NCI-H748 (cell line): ENCODE data around the gene CDCA4.
A peak's percentile ranks its signal among the peaks of the same experiment; 100 is the strongest.
"Not testable (repeated sequence)": the region's sequence is repeated elsewhere in the genome, so short reads cannot be mapped to it uniquely, and the experiment has no call there.

Source experiments
- DNase-seq: peaks from one replicate; lab custom pipeline; 2025; ENCODE audit not compliant: unreplicated experiment; lab: John Stamatoyannopoulos, UW

CDCA4 gene

DNA sequence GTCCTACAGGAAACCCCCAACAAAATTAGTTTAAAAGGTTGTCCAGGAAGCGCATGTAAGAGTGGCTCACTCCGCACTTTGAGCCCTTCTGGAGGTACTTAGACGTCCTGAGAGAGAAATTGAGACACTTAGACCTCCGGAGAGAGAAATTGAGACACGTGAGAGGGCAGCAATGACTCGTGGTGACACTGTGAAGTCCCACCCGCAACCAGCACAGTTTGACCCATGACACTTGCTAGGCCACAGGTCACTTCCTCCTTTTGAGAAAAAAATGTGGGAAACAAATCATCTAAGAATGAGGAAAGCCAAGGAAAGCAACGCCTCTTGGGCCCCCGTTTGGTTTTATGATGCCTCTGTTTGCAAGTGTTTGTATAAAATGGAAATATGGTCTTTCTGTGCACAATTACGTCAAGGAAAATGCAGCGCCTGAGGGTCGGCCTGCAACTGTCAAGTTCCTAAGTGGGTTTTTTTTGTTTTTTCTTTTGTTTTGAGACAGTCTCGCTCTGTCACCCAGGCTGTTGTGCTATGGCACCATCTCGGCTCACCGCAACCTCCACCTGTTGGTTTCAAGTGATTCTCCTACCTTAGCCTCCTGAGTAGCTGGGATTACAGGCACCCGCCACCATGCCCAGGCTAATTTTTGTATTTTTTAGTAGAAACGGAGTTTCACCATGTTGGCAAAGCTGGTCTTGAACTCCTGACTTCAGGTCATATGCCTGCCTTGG lies 13.6 kb upstream of the CDCA4 start:
- DNase-seq, result no peak

GRCh38 chr14:105033412-105033900 lies 12.6 kb upstream of the CDCA4 start:
- DNase-seq, result not testable (repeated sequence)

DNA sequence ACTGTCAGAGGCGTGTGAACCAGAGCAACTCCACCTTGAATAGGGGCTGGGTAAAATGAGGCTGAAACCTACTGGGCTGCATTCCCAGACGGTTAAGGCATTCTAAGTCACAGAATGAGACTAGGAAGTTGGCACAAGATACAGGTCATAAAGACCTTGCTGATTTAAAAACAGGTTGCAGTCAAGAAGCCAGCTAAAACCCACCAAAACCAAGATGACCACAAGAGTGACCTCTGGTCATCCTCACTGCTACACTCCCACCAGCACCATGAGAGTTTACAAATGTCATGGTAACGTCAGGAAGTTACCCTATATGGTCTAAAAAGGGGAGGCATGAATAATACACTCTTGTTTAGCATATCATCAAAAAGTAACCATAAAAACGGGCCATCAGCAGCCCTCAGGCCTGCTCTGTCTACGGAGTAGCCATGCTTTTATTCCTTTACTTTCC lies 11.6 kb upstream of the CDCA4 start:
- not testable (repeated sequence) for DNase-seq

DNA sequence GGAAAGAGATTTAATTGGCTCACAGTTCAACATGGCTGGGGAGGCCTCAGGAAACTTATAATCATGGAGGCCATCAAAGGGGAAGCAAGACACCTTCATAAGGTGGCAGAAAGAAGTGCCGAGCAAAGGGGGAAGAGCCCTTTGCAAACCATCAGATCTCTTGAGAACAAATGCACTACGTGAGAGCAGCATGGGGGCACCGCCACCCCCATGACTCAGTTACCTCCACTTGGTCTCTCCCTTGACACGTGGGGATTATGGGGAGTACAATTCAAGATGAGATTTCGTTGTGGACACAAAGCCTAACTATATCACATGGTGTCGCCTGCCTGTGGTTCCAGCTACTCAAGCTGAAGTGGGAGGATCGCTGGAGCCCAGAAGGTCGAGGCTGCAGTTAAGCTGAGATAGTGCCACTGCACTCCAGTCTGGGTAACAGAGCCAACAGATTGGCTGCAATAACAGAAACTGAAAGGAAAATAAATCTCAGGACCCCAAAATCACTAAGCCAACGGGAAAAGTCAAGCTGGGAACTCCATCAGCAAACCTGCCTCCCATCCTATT lies 10.0 kb upstream of the CDCA4 start:
- DNase-seq, result no peak

DNA sequence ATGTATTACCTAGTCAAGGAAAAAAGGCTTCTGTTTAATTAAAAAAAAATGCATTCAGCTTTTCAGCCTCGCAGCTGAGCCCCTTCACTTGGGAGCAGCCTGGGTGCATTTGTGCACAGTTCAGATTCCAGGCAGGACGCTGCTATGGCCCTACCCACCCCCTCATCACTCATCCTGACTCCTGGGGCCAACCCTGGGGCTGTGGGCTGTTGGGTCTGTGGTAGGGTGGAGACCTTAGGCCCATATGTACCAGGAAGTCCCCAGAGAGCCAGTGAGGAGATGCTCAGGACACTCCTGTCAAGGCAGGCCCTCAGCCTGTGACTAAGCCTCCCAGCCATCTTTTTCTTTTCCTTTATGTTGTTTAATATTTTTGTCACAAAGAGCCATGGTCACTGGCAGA lies 9.3 kb upstream of the CDCA4 start:
- no peak for DNase-seq

DNA sequence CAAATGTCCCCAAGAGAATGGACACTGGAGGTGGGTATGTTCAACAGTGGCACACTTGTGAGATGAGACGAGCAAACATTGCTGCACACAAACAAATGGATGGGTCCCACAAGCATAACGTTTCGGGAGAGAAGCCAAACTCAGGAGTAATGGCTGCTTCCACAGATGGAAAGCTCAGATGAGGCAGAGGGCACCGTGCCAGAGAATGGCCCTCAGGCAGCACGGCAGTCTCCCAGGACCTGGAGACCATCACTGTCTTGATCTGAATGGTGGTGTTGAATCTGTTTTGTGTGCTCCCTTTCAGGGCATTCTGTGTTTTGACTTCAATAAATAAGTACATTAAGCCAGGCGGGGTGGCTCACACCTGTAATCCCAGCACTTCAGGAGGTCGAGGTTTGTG lies 8.5 kb upstream of the CDCA4 start:
- DNase-seq, result no peak

GRCh38 chr14:105028251-105028927 lies 7.5 kb upstream of the CDCA4 start:
- no peak for DNase-seq

GRCh38 chr14:105027718-105028117 lies 6.8 kb upstream of the CDCA4 start:
- not testable (repeated sequence) for DNase-seq

DNA sequence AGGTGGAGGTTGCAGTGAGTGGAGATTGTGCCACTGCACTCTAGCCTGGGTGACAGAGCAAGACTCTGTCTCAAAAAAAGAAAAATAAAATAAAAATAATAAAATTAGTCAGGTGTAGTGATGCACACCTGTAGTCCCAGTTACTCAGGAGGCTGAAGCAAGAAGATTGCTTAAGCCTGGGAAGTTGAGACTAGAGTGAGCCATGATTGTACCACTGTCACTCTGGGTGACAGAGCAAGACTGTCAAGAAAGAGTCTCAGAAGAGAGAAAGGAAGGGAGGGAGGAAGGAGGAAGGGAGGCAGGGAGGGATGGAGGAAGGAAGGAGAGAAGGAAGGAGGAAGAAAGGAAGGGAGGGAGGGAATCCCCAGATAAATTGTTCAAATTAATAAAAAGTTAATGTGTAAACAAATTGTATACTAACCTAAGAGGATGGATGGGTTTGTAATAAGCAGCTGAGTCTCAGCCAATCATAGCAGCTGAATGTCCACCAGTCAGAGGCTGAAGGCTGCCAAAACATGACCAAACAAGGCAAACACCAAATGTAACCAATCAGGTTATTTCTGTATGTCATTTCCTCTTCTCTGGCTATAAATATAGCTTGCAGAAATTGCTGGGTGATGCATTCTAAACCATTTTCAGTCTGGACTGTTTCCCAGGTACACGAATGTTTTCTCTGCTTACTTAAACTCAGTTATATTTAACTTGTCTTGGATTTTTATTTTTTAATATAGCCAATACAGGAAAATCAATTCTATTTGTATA lies 6.1 kb upstream of the CDCA4 start:
- DNase-seq, result peak; percentile 31

- DNase-seq, result no peak
Measured at GRCh38 chr14:105026033-105026785, 5.3 kb upstream of the CDCA4 start.

GRCh38 chr14:105025429-105025828 lies 4.5 kb upstream of the CDCA4 start:
- no peak for DNase-seq

DNA sequence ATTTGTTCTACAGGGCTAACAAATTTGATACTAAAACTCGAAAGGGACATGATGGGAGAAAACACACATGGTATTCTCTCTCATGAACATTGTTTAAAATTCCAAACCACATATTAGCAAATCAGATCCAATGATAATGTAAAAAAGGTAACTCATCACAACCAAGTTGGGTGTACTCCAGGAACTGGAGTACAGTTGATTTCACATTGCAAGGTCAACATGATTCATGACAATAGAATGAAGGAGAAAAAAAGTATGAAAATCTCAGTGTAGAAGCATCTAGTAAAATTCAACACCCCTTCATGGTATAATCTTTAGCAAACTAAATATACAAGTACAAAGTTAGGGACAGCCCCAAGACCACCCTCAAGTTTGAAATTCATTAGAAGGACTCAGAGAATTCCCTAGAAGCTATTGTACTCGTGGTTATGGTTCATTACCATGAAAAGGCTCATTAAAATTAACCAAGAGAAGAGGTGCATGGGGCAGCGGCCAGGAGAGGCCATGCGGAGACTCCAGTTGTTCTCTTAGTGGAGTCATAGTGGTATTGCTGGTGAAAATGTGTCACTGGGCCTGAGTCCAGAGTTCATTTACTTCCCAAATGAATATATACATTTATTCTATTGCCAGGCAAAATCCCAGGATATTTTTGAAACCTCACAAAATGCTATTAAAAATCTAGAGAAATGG lies 3.1 kb upstream of the CDCA4 start:
- no peak for DNase-seq

DNA sequence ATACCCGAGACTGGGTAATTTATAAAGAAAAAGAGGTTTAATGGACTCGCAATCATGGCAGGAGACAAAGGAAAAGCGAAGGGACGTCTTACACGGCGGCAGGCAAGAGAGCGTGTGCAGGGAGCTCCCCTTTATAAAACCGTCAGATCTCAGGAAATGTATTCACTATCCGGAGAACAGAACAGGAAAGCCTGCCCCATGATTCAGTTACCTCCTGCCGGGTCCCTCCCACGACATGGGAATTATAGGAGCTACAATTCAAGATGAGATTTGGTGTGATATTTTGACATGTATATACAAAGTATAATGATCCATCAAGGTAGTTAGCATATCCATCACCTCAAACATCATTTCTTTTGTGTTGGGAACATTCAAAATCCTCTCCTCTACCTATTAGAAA lies 2.3 kb upstream of the CDCA4 start:
- no peak for DNase-seq

DNA sequence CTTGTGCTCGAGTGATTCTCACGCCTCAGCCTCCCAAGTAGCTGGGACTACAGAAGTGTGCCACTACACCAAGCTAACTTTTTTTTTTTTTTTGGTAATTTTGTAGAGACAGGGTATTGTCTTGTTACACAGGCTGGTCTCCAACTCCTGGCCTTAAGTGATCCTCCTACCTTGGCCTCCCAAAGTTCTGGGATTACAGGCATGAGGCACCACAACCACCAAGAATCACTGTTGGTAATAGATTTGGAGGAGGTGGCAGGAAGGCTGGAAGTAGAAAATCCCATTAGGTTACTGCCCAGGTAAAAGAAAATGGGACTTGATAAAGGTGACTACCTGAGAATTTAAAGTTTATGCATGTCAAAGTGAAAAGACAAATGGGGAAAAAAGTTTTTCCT lies 1.4 kb upstream of the CDCA4 start:
- DNase-seq, result no peak

DNA sequence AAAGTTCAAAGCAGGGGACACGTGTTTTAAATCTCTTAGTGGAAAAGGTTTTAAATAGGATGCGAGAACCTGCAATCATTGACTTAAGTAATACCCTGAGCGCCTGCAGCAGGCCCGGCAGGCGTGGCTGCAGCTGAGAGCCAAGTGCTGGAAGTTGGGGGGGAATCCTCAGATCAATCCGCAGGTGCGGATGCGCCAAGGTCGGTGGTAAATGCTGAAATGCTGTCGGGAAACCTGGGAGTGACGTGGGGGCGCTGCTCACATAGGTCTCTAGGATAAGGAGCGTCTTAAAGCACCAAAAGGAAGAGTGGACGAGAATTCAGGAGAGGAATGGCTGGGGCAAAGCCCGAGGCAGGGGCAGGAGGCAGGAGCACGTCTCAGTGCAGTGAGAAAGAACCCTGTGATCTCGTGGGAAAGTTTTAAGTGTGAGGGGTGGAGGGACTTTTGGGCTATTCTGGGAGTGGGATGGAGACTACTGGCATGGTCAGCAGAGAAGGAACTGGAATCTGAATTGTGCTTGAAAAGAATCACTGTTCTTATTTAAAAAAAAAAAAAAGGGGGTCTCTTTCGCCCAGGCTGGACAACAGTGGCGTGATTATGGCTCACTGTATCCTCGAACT lies 883 bp upstream of the CDCA4 start:
- peak; percentile 89 for DNase-seq

DNA sequence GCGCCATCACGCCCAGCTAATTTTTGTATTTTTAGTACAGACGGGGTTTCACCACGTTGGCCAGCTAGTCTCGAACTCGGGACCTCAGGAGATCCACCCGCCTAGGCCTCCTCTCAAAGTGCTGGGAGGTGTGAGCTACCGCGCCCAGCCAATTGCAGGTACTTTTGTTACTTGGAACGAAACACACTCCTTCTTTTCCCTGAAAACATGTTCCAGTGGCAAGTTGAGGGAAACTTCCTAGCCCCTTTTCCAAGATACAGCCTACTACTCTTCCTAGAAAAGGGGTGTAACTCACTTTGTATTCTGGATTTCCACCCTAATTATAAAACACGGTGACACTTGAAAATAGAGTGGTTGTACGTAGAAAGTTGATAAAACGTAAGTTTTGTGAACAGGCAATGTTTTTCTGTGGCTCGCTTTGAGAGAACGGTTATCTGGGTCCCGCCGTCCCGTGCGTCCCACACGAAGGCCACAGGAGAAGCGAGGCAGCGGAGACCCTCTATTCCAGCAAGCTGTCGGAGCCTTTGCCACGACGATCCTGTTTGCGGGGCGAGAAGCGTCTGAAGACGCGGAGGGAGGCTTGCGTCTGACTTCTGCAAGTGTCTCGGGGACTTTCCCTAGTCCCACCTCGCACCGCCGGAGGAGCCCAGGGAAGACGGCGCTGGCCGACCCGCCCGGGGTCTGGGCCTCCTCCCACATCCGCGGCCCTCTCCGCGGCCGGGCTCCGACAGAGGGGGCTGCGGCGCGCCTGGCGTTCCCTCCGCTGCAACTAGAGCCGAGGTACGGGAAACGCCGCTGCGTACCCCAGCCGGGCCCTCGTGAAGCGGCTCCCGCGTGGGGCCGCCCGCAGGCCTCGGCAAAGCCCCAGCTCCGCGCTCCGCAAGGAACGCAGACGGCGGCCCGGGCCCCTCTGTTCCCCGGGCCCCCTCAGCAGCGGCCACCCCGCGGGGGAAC lies 745 bp downstream of the CDCA4 start:
- DNase-seq, result peak; percentile 66

DNA sequence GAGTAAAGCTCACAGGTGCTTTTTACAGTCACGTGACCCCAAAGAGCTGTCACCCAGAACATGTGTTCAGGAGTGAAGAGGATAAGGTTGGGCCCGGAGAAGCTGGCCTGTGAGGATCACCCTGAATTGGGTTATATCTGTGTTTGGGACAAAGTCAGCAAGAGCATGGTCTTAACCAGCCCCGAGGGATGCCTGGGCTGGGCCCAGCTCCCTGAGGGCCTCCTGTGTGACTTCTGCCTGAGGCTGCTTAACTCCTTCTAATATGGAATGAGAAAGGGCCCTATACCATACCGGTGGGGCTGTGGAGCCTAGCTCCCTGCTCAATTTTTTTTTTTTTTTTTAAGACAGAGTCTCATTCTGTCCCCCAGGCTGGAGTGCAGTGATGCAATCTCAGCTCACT lies 2.5 kb downstream of the CDCA4 start:
- no peak for DNase-seq

DNA sequence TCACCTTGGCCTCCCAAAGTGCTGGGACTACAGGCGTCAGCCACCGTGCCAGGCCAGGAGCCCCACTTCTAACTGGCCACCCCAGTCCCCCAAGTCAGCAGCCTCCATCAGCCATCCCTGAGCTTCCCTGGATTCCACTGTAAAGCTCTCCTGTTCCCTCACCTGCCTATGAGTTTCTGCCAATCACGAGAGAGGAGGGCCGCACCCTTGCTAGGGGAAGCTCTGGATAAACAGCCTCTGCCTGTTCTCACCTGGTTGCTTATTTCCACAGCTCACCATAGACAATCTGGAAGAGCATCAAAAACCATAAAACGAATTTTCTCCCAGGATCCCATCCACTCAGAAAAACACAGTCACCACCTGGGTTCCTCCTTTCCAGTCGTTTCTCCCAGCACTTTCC lies 5.0 kb downstream of the CDCA4 start:
- no peak for DNase-seq

DNA sequence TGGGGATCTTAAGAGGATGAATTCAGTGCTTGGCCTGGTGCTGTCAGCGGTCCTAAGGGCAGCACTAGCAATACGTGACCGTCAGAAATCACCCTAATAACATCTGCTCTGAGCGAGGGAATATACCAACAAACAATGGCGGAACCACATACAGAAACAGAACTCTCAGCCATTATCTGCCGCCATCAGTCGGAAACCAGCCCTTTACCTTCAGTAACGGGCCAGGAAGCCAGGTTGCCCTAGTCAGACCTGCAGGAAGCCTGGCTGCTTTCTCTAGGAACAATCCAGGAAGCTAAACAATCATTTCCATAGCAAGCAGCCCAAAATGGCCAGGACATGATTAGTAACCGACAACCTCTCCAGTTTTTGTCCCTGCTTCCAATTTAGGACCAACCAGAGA lies 5.6 kb downstream of the CDCA4 start:
- no peak for DNase-seq
